Measurements from ENCODE around the gene ATP6AP1. TPM values are rescaled to one million over a fixed set of nuclear protein-coding genes. Genes with fewer than 3 reads are reported as not detected.

ATP6AP1 gene
- total and polyA plus RNA-seq, 5 experiments from 2014 or later: 51.9 to 111 (median 84.7) TPM

- Mint-ChIP-seq H3K36me3 (peaks cover 0 to 14% (median 0%) of the 10 kb centered on the region in 3 donors), H3K4me1 (peaks cover 12 to 20% (median 16%) of the 10 kb centered on the region in 4 donors), H3K27ac (peak overlapping the region in 5 of 10 donors; percentile 52 to 91 (median 74)), H3K4me3 (peak overlapping the region in 4 of 10 donors; percentile 36 to 83 (median 78)), H3K27me3 (no peaks in the 10 kb centered on the region), H3K9me3 (peaks cover 0 to 2% (median 0%) of the 10 kb centered on the region in 9 donors)
- no peak for DNase-seq
- no peak for ATAC-seq
- POLR2A ChIA-PET: interaction anchor here (0.6 to 5.7 kb wide), 6 partner anchors 14 to 102 kb away, joined by 3 to 101 read pairs (median 8); partner anchors contain the start of genes ATP6AP1, EMD, FAM3A and RPL10
Observed at GRCh38 chrX:154413142-154413541, 15.3 kb upstream of the ATP6AP1 start.

GRCh38 chrX:154417157-154417556 lies 11.3 kb upstream of the ATP6AP1 start:
- POLR2A ChIA-PET: no interaction called here
- Mint-ChIP-seq H3K4me3 (no peak overlapping the region), H3K27ac (peak overlapping the region in 2 of 10 donors; percentile 57 to 61), H3K9me3 (no peaks in the 10 kb centered on the region), H3K4me1 (peaks cover 3 to 7% (median 6%) of the 10 kb centered on the region in 4 donors), H3K36me3 (peaks cover 0 to 14% (median 0%) of the 10 kb centered on the region in 3 donors), H3K27me3 (no peaks in the 10 kb centered on the region)
- no peak for ATAC-seq
- DNase-seq: no peak

- Mint-ChIP-seq H3K4me3 (no peak overlapping the region), H3K27ac (no peak overlapping the region)
- POLR2A ChIA-PET: no interaction called here
Observed at GRCh38 chrX:154419189-154419588, 9.3 kb upstream of the ATP6AP1 start.

GRCh38 chrX:154419688-154420401 lies 8.6 kb upstream of the ATP6AP1 start:
- Mint-ChIP-seq H3K4me1 (peaks cover 0 to 4% (median 2%) of the 10 kb centered on the region in 4 donors), H3K27ac (peak overlapping the region in 1 of 10 donors; percentile 58), H3K4me3 (no peak overlapping the region), H3K27me3 (no peaks in the 10 kb centered on the region), H3K9me3 (peaks cover 0 to 2% (median 0%) of the 10 kb centered on the region in 9 donors), H3K36me3 (peaks cover 0 to 7% (median 0%) of the 10 kb centered on the region in 3 donors)
- no peak for DNase-seq
- POLR2A ChIA-PET: interaction anchor here (1.9 kb wide), 1 partner anchor 9 kb away, joined by 7 read pairs; the partner anchor contains the start of gene TAFAZZIN
- no peak for ATAC-seq

More at GRCh38 chrX:154419189-154419588, 9.3 kb upstream of the ATP6AP1 start:
- Mint-ChIP-seq H3K9me3 (peaks cover 0 to 2% (median 0%) of the 10 kb centered on the region in 9 donors), H3K36me3 (peaks cover 0 to 8% (median 0%) of the 10 kb centered on the region in 3 donors), H3K4me1 (peaks cover 0 to 2% (median under 1%) of the 10 kb centered on the region in 4 donors), H3K27me3 (no peaks in the 10 kb centered on the region)
- DNase-seq (no peak), ATAC-seq (no peak)

GRCh38 chrX:154420402-154420756 lies 8.1 kb upstream of the ATP6AP1 start:
- Mint-ChIP-seq H3K4me3 (no peak overlapping the region), H3K36me3 (peaks cover 0 to 4% (median 0%) of the 10 kb centered on the region in 3 donors), H3K9me3 (peaks cover 0 to 2% (median 0%) of the 10 kb centered on the region in 9 donors), H3K27ac (peak overlapping the region in 1 of 10 donors; percentile 58), H3K27me3 (no peaks in the 10 kb centered on the region), H3K4me1 (peaks cover 0 to 4% (median 2%) of the 10 kb centered on the region in 4 donors)
- DNase-seq: no peak
- ATAC-seq: no peak
- POLR2A ChIA-PET: interaction anchor here (1.9 kb wide), 1 partner anchor 10 kb away, joined by 7 read pairs; the partner anchor contains the start of gene TAFAZZIN

GRCh38 chrX:154426916-154427770 lies 1.3 kb upstream of the ATP6AP1 start:
- Mint-ChIP-seq H3K27me3 (no peaks in the 10 kb centered on the region), H3K9me3 (peaks cover 0 to 2% (median 0%) of the 10 kb centered on the region in 9 donors), H3K36me3 (peaks cover 0 to 10% (median 0%) of the 10 kb centered on the region in 3 donors), H3K4me1 (peaks cover 10 to 34% (median 27%) of the 10 kb centered on the region in 4 donors), H3K4me3 (peak overlapping the region in 6 of 10 donors; percentile 4 to 83 (median 12)), H3K27ac (peak overlapping the region in 4 of 10 donors; percentile 20 to 69 (median 48))
- POLR2A ChIA-PET: interaction anchor here (0.7 to 3.6 kb wide), 8 partner anchors 12 to 316 kb away, joined by 3 to 37 read pairs (median 5); partner anchors contain the start of genes RPL10 and TAFAZZIN
- DNase-seq (no peak), ATAC-seq (no peak)

GRCh38 chrX:154429711-154430110 lies 1.2 kb downstream of the ATP6AP1 start:
- H3K27me3 Mint-ChIP-seq: no peaks in the 10 kb centered on the region
- ATAC-seq (no peak), DNase-seq (no peak)
- peak overlapping the region; percentile 73 to 89 (median 82) for H3K4me3 Mint-ChIP-seq
- H3K27ac Mint-ChIP-seq: peak overlapping the region in 8 of 10 donors; percentile 68 to 90 (median 81)
- peaks cover 6 to 32% (median 26%) of the 10 kb centered on the region in 4 donors for H3K4me1 Mint-ChIP-seq
- H3K9me3 Mint-ChIP-seq: no peaks in the 10 kb centered on the region
- H3K36me3 Mint-ChIP-seq: peaks cover 0 to 17% (median 0%) of the 10 kb centered on the region in 3 donors
- POLR2A ChIA-PET: interaction anchor here (0.6 to 3.6 kb wide), 12 partner anchors 10 to 99 kb away, joined by 3 to 37 read pairs (median 4); partner anchors contain the start of genes PLXNA3, RPL10, SLC10A3 and TAFAZZIN

- Mint-ChIP-seq H3K9me3 (no peaks in the 10 kb centered on the region), H3K27ac (peak overlapping the region in 6 of 10 donors; percentile 15 to 74 (median 58)), H3K27me3 (no peaks in the 10 kb centered on the region), H3K4me3 (peak overlapping the region in 3 of 10 donors; percentile 39 to 78 (median 57)), H3K4me1 (peaks cover 6 to 32% (median 26%) of the 10 kb centered on the region in 4 donors), H3K36me3 (peaks cover 0 to 17% (median 0%) of the 10 kb centered on the region in 3 donors)
- ATAC-seq (no peak), DNase-seq (no peak)
- POLR2A ChIA-PET: interaction anchor here (0.5 to 0.9 kb wide), 4 partner anchors 9 to 99 kb away, joined by 3 to 6 read pairs (median 4); no protein-coding TSS in a partner anchor
Observed at GRCh38 chrX:154430479-154430878, 2.0 kb downstream of the ATP6AP1 start.

- H3K27ac Mint-ChIP-seq: peak overlapping the region in 6 of 10 donors; percentile 3 to 69 (median 54)
- H3K4me3 Mint-ChIP-seq: peak overlapping the region in 3 of 10 donors; percentile 39 to 78 (median 57)
- H3K36me3 Mint-ChIP-seq: peaks cover 0 to 17% (median 0%) of the 10 kb centered on the region in 3 donors
- H3K27me3 Mint-ChIP-seq: no peaks in the 10 kb centered on the region
- DNase-seq (no peak), ATAC-seq (no peak)
- POLR2A ChIA-PET: interaction anchor here (0.7 to 0.9 kb wide), 2 partner anchors 10 to 56 kb away, joined by 3 read pairs; no protein-coding TSS in a partner anchor
- no peaks in the 10 kb centered on the region for H3K9me3 Mint-ChIP-seq
- peaks cover 6 to 32% (median 27%) of the 10 kb centered on the region in 4 donors for H3K4me1 Mint-ChIP-seq
Observed at GRCh38 chrX:154430916-154431315, 2.4 kb downstream of the ATP6AP1 start.

GRCh38 chrX:154431341-154431740 lies 2.9 kb downstream of the ATP6AP1 start:
- Mint-ChIP-seq H3K27me3 (no peaks in the 10 kb centered on the region), H3K4me3 (peak overlapping the region in 2 of 10 donors; percentile 19 to 29), H3K9me3 (no peaks in the 10 kb centered on the region), H3K36me3 (peaks cover 0 to 18% (median 0%) of the 10 kb centered on the region in 3 donors), H3K27ac (peak overlapping the region in 2 of 10 donors; percentile 44 to 83), H3K4me1 (peaks cover 6 to 35% (median 31%) of the 10 kb centered on the region in 4 donors)
- no peak for ATAC-seq
- DNase-seq: no peak
- POLR2A ChIA-PET: interaction anchor here (0.7 kb wide), 1 partner anchor 56 kb away, joined by 3 read pairs; no protein-coding TSS in a partner anchor

- ATAC-seq (no peak), DNase-seq (no peak)
- POLR2A ChIA-PET: interaction anchor here (0.9 to 1.3 kb wide), 2 partner anchors 9 to 11 kb away, joined by 3 to 5 read pairs; no protein-coding TSS in a partner anchor
- peaks cover 6 to 33% (median 31%) of the 10 kb centered on the region in 4 donors for H3K4me1 Mint-ChIP-seq
- H3K27me3 Mint-ChIP-seq: no peaks in the 10 kb centered on the region
- H3K36me3 Mint-ChIP-seq: peaks cover 0 to 18% (median 0%) of the 10 kb centered on the region in 3 donors
- H3K9me3 Mint-ChIP-seq: no peaks in the 10 kb centered on the region
- H3K4me3 Mint-ChIP-seq: no peak overlapping the region
- H3K27ac Mint-ChIP-seq: peak overlapping the region in 1 of 10 donors; percentile 41
Observed at GRCh38 chrX:154432210-154432609, 3.7 kb downstream of the ATP6AP1 start.

Measured in naive thymus-derived CD8-positive, alpha-beta T cell (primary cell).